Activated CD4-positive, alpha-beta T cell treated with anti-CD3 and anti-CD28 coated beads for 48 hours (primary cell): Measurements from ENCODE around the gene TIMM50.
"Not testable (repeated sequence)": the region's sequence is repeated elsewhere in the genome, so short reads cannot be mapped to it uniquely, and the experiment has no call there.

Experiments used
- DNase-seq: peaks from one replicate; pipeline ENCODE4 v3.0.0-alpha.2; 2020

TIMM50 gene

DNA sequence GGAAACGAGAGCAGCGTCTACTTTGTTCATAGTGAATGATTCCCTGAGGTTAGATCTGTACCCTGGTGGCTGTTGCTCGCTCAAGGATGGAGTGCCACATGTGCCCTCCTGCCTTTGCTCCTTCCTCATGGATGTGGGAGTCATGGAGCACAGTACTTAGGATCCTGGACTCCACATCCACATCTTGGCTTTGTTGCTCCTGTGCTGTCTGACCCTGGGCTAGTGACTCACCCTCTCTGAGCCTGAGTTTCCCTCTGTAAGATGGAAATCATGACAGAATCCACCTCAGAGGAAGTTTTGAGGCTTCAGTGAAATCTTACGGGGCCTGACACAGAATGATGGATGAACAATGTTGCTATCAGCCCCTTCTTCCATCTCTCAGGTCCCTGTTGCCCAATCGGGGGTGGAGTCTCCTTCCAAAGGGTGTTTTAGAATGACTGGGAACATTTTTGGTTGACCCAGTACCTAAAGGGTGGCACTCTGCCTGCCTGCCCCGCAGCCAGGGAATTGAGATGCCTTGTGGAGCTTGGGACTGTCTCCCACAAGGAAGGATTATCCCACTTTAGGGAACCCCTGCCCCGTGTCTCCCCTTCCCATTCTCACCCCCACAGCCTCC is 9.8 kb upstream of the TIMM50 start:
- peak; percentile 45 for DNase-seq

DNA sequence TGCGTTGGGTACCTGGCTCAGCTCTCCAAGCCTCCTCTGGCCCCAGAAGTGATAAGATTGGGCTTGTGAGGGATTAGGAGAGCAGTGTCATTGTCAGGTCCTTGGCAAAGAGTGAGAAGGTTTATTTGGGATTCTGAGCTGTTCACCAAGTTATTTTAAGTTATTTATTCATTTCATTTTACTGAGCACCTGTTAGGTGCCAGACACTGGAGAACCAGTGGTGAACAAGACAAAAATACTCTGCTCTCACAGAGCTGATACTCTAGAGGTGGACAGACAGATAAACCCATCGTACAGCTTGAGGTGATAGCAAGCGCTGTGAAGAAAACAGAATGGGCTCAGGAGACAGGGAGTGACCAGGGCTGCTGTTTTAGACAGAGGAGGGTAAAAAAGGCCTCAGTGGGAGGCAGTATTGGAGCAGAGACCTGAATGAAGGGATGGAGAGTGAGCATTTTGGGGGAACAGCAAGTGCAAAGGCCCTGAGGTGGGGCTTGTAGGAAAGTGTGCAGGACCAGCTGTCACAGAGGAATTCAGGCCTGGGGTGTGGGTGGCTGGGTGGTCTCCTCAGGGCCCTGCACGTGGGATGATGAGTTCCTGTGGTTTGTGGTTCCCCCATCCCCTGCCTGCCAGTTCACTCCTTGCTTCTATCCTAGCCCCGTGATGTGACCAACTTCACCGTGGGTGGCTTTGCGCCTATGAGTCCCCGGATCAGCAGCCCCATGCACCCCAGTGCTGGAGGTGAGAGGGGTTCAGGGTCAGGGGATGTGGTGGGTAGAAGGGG is 8.7 kb upstream of the TIMM50 start:
- DNase-seq, result no peak

DNA sequence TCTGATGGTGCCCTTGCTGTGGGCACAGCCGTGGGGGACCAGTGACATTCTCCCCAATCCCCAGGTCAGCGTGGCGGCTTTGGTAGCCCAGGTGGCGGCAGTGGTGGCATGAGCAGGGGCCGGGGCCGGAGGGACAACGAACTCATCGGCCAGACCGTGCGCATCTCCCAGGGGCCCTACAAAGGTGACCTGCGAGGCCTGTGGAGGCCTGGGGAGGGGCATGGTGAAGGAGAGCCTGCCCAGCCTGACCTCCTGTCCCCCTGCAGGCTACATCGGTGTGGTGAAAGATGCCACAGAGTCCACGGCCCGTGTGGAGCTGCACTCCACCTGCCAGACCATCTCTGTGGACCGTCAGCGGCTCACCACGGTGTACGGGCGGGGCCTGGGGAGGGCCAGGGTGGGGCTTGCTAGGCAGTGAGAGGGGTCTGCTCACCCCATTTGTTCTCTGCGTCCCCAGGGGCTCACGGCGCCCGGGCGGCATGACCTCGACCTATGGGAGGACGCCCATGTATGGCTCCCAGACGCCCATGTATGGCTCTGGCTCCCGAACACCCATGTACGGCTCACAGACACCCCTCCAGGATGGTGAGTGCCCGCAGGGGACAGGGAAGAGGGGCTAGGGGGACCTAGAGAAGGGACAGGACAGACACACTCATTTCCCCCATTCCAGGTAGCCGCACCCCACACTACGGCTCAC is 7.7 kb upstream of the TIMM50 start:
- no peak for DNase-seq

DNA sequence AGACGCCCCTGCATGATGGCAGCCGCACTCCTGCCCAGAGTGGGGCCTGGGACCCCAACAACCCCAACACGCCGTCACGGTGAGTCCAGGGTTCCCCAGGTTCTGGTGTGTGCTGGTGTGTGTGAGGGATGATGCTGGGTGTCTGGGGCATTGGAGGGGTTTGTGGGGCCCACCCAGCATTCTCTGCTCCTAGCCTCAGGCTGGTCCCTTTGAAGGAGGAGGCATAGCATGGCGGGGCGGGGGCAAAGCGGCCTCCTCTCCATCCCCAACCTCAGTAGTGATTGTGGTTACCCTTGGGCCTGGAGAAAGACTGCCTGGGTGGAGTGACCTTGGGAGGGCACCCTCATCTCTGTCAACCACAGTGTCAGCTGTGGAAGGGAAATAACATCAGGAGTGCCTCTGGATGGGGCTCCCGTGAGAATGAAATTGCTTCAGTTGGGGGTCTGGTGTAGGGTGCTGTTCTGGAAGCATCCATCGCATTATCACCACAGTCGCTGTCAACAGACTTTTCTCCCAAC is 7.1 kb upstream of the TIMM50 start:
- DNase-seq, result no peak

DNA sequence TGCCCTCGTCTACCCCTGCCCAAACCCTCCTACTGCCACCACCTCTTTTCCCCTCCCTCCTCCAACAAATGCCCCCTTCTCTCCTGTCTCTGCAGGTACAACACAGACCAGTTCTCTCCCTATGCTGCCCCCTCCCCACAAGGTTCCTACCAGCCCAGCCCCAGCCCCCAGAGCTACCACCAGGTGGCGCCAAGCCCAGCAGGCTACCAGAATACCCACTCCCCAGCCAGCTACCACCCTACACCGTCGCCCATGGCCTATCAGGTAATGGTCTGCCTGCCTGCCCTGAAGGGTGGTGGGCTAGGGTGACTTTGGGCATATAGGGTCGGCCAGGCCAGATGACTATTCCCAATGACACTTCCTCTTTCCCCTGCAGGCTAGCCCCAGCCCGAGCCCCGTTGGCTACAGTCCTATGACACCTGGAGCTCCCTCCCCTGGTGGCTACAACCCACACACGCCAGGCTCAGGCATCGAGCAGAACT is 6.5 kb upstream of the TIMM50 start:
- peak; percentile 84 for DNase-seq

DNA sequence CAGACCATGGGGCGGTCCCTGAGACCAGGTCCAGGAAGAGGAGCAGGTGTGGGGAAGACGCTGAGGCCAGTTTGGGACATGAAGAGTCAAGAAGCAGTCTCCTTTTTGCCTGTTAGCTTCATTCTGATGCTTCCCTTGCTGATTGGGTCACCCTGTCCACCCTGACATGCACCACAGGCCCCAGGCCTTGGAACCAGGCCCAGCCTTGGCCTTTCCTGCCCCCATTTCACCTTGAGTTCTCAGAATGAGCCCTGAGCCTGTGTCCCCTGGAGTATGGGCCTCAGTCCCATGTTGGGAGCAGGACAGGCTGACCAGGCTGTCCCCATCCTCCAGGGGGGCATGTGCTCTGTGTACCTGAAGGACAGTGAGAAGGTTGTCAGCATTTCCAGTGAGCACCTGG is 4.9 kb upstream of the TIMM50 start:
- no peak for DNase-seq

DNA sequence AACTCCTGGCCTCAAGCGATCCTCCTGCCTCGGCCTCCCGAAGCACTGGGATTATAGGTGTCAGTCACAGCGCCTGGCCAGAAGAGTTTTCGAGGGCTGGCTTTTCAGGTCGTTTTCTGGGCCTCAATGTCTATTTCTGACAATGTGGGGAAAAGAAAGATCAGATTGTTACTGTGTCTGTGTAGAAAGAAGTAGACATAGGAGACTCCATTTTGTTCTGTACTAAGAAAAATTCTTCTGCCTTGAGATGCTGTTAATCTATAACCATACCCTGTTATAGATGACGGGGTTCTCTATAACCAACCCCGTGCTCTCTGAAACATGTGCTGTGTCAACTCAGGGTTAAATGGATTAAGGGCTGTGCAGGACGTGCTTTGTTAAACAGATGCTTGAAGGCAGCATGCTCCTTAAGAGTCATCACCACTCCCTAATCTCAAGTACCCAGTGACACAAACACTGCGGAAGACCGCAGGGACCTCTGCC is 1.3 kb upstream of the TIMM50 start:
- DNase-seq, result not testable (repeated sequence)

DNA sequence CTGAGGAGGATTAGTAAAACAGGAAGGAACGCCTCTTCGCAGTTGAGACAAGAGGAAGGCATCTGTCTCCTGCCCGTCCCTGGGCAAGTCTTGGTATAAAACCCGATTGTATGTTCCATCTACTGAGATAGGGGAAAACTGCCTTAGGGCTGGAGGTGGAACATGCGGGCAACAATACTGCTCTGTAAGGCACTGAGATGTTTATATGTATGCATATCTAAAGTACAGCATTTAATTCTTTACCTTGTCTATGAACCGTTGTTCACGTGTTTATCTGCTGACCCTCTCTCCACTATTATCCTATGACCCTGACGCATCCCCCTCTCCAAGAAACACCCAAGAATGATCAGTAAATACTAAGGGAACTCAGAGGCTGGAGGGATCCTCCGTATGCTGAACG is 722 bp upstream of the TIMM50 start:
- no peak for DNase-seq

DNA sequence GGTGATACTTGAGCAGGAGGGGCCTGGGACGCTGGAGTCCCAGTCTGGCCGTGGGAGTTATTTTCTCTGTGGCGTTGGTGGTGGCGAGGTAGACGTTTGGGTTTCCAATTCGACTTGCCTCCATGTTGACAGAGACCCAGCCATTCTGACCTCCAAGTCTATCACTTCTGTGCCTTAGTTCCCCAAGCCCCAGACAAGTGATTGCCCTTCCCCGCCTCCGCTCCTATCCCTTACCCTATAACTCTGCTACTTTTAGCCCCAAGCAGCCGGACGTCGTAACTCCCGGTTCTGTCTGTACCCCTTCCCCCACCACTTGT is 549 bp downstream of the TIMM50 start:
- no peak for DNase-seq

DNA sequence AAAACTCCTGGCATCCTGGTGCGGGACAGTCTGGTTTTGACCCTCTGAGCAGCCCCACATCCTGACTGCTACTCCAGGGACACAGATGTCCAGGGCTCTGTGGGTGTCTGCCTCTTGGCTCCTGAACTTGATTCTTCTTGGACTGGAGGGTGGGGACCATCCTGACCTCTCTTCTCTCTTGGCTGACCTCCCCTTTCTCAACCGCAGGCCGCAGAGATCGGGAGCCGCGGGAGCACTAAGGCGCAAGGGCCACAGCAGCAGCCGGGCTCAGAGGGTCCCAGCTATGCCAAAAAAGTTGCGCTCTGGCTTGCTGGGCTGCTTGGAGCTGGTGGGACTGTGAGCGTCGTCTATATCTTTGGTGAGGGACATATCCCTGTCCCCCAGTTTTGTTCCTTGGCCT is 1.0 kb downstream of the TIMM50 start:
- no peak for DNase-seq

DNA sequence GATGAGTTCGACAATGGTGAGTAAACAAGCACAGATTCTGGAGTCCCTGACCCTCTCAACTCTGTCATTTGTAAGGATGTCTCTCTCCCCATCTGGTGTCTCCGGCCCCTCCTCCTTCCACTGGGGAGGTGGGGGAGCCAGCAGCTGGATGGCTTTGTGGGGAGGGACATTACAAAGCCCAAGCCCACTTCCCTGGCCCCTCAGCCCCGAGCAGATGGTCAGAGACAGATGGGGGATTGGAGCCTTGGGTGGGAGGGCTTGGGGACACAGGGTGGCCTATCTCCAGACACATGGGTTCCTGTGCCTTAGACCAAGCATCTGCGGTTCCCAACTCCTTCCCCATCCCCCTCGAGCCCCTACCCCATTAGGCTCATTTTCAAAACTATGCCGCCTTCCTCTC is 2.5 kb downstream of the TIMM50 start:
- no peak for DNase-seq

DNA sequence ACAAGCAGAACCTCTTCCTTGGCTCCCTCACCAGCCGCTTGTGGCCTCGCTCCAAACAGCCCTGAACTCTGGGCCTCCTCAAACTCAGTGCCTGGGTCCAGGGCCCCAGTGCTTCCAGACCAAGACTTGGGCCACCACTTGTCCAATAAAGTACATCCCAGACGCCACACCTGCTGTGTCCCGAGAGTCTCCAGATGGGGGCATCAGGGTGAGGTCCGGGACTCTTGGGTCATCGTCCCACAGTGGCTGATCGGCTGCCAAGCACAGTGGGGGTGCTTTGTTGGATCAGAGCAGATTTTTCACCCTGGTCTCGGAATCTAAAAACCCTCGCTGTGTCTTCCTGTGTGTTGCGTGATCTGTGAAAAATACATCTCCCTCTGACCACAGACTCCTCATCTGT is 9.1 kb downstream of the TIMM50 start:
- no peak for DNase-seq

DNA sequence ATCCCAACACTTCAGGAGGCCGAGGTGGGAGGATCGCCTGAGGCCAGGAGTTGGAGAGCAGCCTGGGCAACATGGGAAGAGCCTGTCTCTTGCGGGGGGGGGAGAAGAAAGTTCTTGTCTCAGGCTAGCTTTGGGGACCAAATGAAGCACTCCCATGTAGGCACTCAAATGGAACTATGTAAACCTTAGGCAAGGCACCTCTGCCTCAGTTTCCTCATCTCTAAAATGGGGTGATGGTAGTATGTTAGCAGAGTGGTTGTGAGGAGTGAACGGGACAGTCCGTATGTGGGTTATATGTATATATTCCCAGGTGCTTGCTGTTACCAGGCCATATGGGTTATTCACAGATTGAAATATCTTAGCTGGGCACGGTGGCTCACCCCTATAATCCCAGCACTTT is 11.6 kb downstream of the TIMM50 start:
- DNase-seq, result no peak

DNA sequence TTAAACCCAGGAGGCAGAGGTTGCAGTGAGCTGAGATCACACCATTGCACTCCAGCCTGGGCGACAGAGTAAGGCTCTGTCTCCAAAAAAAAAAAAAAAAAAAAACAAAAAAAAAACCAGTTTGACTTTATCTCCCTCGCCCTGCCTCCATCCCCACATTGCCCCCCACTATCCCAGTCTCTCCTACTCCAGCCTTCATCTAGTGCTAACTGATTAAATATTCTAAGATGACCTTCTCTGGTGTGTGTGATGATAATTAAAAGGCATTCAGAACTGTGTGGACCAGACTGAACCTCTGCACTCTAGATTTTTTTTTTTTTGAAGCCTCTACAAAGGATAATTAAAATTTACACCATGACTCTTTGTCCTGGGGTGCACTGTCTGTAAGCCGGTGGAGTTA is 12.2 kb downstream of the TIMM50 start:
- DNase-seq, result no peak

DNA sequence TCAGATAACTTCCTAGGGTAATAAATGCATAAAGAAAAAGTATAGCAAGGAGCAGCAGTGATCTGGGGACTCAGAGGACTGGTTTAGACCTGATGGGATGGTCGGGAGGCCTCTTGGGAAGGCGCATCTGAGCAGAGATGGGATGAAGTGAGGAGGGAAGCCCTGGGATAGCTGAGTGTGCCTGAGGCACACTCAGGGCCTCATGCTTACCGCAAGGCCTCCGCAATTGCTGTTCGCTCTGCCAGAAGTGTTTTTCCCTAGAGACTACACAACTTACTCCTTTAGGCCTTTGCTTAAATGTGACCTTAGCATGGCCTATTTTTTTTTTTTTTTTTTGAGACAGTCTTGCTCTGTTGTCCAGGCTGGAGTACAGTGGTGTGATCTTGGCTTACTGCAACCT is 14.0 kb downstream of the TIMM50 start:
- DNase-seq, result no peak

DNA sequence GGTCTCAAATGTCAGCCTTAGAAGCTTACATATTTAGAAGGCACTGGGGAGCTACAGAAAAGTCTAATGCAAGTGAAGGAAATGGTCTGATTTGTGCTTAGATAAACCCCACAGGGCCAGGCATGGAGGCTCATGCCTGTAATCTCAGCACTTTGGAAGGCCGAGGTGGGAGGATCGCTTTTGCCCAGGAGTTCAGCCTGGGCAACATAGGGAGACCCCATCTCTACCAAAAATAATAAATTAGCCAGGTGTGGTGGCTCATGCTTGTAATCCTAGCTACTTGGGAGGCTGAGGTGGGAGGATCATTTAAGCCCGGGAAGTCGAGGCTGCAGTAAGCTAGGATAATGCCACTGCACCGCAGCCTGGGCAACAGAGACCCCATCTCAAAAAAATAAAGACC is 15.4 kb downstream of the TIMM50 start:
- no peak for DNase-seq

DNA sequence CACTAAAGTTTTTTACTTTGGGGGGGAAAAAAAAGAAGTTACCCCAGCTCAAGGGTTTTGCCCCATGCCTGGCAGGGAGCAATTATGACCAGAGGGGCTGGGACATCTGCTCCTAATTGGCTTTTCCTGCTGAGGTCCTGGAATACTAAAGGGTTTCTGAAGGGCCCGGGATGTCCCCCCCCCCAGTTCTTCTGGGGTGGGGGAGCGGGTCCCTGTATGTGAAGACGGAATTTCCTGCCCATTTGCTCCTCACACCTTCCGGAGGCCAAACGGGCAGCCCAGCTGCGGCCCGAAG is 17.0 kb downstream of the TIMM50 start:
- no peak for DNase-seq

DNA sequence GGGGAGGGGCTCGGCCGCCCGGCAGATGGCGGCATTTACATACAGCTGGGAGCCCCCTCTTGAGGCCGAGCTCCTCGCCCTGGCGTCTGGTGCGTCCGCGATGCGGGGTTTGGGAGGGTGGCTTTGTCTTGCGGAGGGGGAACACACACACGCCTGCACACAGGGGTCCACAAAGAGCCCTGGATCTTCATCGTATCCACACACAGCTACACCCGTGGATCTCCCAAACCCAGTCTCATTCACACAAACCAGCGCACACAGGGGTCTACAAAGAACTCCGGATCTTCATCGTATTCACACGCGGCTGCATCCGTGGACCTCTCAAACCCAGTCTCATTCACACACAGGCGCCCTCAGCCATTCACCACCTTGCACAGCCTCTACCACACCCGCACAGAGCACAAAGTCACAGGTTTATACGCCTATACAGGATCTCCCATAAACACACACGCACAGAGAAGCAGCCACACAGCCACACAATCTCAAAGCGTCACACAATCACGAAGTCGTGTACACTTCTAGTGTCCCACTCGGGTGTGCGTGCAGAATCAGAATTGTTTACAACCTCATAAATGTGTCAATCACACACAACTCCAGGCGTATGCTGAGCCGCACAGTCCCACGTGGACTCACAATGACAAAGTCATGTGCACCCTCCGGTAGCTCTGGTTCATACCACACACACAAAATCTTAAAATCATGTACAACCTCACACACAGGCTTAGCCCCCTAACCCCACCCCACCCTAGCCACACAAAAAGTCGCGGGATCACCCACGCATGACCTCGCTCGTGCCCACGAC is 17.6 kb downstream of the TIMM50 start:
- peak; percentile 30 for DNase-seq

DNA sequence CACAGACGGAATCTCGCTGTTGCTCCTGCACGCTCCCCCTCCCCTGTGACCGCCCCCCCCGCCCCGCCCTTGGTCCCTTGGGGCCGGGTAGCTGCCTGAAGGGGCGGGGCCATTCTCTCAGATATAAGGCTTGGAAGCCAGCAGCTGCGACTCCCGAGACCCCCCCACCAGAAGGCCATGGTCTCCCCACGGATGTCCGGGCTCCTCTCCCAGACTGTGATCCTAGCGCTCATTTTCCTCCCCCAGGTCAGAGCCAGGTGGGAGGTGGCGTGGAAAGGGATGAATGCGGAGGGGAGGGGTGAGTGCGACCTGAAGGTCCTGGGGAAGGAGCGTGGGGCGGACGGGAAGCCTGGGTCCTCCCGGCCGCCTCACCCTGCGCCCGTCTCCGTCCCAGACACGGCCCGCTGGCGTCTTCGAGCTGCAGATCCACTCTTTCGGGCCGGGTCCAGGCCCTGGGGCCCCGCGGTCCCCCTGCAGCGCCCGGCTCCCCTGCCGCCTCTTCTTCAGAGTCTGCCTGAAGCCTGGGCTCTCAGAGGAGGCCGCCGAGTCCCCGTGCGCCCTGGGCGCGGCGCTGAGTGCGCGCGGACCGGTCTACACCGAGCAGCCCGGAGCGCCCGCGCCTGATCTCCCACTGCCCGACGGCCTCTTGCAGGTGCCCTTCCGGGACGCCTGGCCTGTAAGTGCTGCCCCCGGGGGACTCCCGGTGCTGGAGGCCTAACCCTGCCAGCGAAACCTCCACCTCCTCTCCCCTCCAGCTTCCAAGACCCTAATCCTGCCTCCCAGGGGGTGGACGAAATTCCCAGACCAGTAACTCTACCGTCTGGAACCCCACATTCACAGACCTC is 18.4 kb downstream of the TIMM50 start, which contains the start of gene DLL3:
Gene DLL3 (plus strand): TSS at position 150 of the 845 bp plus-strand sequence. CDS start 28 bp downstream, at position 178.
- DNase-seq, result peak; percentile 42

DNA sequence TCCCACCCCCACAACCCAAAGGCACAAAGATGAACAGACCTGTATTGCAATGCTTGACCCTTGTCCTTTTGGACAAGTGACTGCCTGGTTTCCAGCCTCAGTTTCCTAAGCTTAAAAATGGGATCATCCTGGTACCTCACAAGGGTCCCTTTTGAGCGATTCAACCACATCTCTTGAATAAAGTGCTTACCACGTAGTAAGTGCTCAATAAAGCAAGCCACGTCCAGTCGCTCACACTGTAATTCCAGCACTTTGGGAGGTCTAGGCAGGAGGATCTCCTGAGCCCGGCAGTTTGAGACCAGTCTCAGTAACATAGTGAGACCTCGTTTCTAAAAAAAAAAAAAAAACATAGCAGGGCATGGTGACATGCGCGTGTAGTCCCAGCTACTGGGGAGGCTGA is 19.3 kb downstream of the TIMM50 start:
- no peak for DNase-seq

DNA sequence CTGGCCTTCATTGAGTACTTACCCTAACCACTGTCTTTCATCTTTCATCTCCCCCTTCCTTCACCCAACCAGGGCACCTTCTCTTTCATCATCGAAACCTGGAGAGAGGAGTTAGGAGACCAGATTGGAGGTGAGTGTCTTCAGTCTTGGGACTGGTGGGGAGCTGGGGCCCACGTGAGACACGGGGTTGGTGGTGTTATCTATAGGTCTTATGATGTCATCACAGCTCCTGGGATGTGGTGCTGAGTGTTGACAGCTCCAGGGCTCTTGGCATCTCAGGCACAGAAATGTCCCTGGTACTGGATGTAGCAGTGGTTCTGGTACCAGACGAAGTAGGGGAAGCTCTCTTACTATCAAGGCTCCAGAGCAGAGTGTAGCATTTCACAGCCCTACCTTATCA is 19.9 kb downstream of the TIMM50 start:
- DNase-seq, result no peak

DNA sequence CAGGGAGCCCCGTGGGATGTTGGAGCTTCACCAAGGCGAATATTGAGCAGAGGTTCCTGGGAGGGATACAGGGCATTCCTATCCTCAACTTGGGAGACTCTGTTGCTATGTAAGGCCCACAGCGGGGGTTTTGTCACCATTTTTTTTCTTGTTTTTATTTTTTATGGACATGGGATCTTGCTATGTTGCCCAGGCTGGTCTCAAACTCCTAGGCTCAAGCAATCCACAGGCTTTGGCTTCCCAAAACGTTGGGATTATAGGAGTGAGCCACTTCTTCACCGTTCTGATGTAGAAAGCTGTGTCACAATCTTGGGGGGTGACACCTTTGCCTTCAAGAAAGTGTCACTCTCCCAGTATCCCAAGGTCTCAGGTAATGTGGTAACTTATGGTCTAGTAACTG is 20.7 kb downstream of the TIMM50 start:
- DNase-seq, result no peak
